ENCODE measurements around the gene EXOSC1.
A peak's percentile ranks its signal among the peaks of the same experiment; 100 is the strongest.

Gene EXOSC1

GRCh38 chr10:97468162-97468561 is 22.4 kb upstream of the EXOSC1 start:
- peak; percentile 78 for DNase-seq (ENCODE audit: low read depth)
- H3K4me3 ChIP-seq (ENCODE audit: low read depth, low read length), result no peak overlapping the region
- TF ChIP-seq, protein P1, sequence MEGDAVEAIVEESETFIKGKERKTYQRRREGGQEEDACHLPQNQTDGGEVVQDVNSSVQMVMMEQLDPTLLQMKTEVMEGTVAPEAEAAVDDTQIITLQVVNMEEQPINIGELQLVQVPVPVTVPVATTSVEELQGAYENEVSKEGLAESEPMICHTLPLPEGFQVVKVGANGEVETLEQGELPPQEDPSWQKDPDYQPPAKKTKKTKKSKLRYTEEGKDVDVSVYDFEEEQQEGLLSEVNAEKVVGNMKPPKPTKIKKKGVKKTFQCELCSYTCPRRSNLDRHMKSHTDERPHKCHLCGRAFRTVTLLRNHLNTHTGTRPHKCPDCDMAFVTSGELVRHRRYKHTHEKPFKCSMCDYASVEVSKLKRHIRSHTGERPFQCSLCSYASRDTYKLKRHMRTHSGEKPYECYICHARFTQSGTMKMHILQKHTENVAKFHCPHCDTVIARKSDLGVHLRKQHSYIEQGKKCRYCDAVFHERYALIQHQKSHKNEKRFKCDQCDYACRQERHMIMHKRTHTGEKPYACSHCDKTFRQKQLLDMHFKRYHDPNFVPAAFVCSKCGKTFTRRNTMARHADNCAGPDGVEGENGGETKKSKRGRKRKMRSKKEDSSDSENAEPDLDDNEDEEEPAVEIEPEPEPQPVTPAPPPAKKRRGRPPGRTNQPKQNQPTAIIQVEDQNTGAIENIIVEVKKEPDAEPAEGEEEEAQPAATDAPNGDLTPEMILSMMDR (IDR thresholded peaks at IDR 0.05; ENCODE audit: insufficient read depth, low read depth, low read length, missing control alignments), result no peak

GRCh38 chr10:97466755-97467154 is 20.9 kb upstream of the EXOSC1 start:
- no peak for DNase-seq (ENCODE audit: low read depth)
- no peak overlapping the region for H3K4me3 ChIP-seq (ENCODE audit: low read depth, low read length)
- TF ChIP-seq, protein P1 (IDR thresholded peaks at IDR 0.05; ENCODE audit: insufficient read depth, low read depth, low read length, missing control alignments), result no peak

GRCh38 chr10:97465982-97466381 is 20.2 kb upstream of the EXOSC1 start:
- DNase-seq (ENCODE audit: low read depth), result no peak
- TF ChIP-seq, protein P1 (IDR thresholded peaks at IDR 0.05; ENCODE audit: insufficient read depth, low read depth, low read length, missing control alignments), result no peak

GRCh38 chr10:97464226-97464625 is 18.4 kb upstream of the EXOSC1 start:
- H3K4me3 ChIP-seq (ENCODE audit: low read depth, low read length), result no peak overlapping the region
- DNase-seq (ENCODE audit: low read depth), result no peak
- TF ChIP-seq, protein P1 (IDR thresholded peaks at IDR 0.05; ENCODE audit: insufficient read depth, low read depth, low read length, missing control alignments), result no peak

More at GRCh38 chr10:97465982-97466381, 20.2 kb upstream of the EXOSC1 start:
- no peak overlapping the region for H3K4me3 ChIP-seq (ENCODE audit: low read depth, low read length)

GRCh38 chr10:97463363-97464132 is 17.7 kb upstream of the EXOSC1 start:
- no peak overlapping the region for H3K4me3 ChIP-seq (ENCODE audit: low read depth, low read length)
- TF ChIP-seq, protein P1 (IDR thresholded peaks at IDR 0.05; ENCODE audit: insufficient read depth, low read depth, low read length, missing control alignments), result peak; percentile 71
- DNase-seq (ENCODE audit: low read depth), result peak; percentile 51

DNA sequence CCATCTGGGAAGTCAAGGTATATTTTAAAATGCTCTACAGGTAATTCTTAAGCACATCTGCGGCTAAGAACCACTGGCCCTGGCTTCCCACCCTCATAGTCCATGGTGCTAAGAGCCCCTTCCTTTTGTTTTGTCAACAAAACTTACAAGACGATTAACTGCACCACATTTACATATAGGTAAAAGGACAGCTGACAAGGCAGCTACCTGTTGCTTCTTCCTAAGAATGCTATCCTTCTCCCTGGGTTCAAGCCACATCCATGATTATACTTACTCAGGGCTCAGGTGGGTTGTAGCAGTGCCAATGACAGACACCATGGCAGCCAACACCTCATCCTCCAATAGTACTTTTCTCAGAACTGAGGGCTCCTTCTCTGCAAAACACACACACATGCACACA is 16.5 kb upstream of the EXOSC1 start:
- no peak overlapping the region for H3K4me3 ChIP-seq (ENCODE audit: low read depth, low read length)
- no peak for DNase-seq (ENCODE audit: low read depth)
- TF ChIP-seq, protein P1 (IDR thresholded peaks at IDR 0.05; ENCODE audit: insufficient read depth, low read depth, low read length, missing control alignments), result no peak

DNA sequence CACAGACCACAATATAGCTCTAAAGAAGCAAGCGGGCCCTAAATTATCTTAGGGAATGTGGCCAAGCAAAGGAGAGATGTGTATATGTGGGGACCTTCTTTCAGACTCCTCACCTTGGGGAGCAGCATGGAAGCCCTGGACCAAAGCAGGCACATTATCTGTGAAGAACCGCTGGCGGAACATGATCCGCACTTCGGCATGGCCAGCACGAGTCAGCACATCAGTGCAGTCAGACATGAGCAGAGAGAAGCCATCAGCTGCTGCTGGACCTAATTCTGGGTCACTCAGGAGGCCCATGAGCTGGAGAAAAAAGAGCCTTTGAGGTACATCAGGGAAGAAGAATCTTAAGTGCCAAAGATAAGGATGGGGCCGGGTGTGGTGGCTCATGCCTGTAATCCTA is 14.1 kb upstream of the EXOSC1 start:
- DNase-seq (ENCODE audit: low read depth), result no peak
- no peak overlapping the region for H3K4me3 ChIP-seq (ENCODE audit: low read depth, low read length)
- TF ChIP-seq, protein P1 (IDR thresholded peaks at IDR 0.05; ENCODE audit: insufficient read depth, low read depth, low read length, missing control alignments), result no peak

All from GM12865 (cell line).